HG03439 (cell line): ENCODE measurements around the gene SPARCL1.
"Not testable (repeated sequence)": the region's sequence is repeated elsewhere in the genome, so short reads cannot be mapped to it uniquely, and the experiment has no call there.

Source experiments
- ATAC-seq: cut with Tn5 transposase; IDR thresholded peaks from one replicate; pipeline ENCODE4 v1.9.1; 2021; ENCODE audit warnings: mild to moderate bottlenecking, moderate library complexity; ENCODE audit not compliant: unreplicated experiment

SPARCL1 gene

GRCh38 chr4:87451537-87451936, 77.6 kb downstream of the SPARCL1 start:
- no peak for ATAC-seq

GRCh38 chr4:87446375-87446774, 82.8 kb downstream of the SPARCL1 start:
- not testable (repeated sequence) for ATAC-seq

GRCh38 chr4:87445964-87446363, 83.2 kb downstream of the SPARCL1 start:
- no peak for ATAC-seq

GRCh38 chr4:87444741-87445140, 84.4 kb downstream of the SPARCL1 start:
- no peak for ATAC-seq

GRCh38 chr4:87442889-87443288, 86.3 kb downstream of the SPARCL1 start:
- no peak for ATAC-seq

GRCh38 chr4:87433342-87433741, 95.8 kb downstream of the SPARCL1 start:
- ATAC-seq: no peak

GRCh38 chr4:87430038-87430437, 99.1 kb downstream of the SPARCL1 start:
- ATAC-seq: no peak

GRCh38 chr4:87428979-87429378, 100.2 kb downstream of the SPARCL1 start:
- ATAC-seq: no peak

- no peak for ATAC-seq
Measured at GRCh38 chr4:87427518-87427868, 101.7 kb downstream of the SPARCL1 start.

- no peak for ATAC-seq
Measured at GRCh38 chr4:87426865-87427517, 102.2 kb downstream of the SPARCL1 start.

- no peak for ATAC-seq
Measured at GRCh38 chr4:87425711-87426110, 103.5 kb downstream of the SPARCL1 start.

- not testable (repeated sequence) for ATAC-seq
Measured at GRCh38 chr4:87424099-87424543, 105.1 kb downstream of the SPARCL1 start.
